Astrocyte of the cerebellum (primary cell): ENCODE results near the gene TUBB2A.
"Not testable (repeated sequence)": the region's sequence is repeated elsewhere in the genome, so short reads cannot be mapped to it uniquely, and the experiment has no call there.

Experiments
- DNase-seq: peaks from one replicate; pipeline ENCODE4 v3.0.0-alpha.2; 2011; ENCODE audit warnings: low read depth
- H3K4me3 ChIP-seq: 2 replicates; pipeline ENCODE4 v1.5.1; 2011; ENCODE audit warnings: mild to moderate bottlenecking, low read depth, low read length, moderate library complexity
- in situ Hi-C: cut with HindIII; loops from 2 replicates; pipeline ENCODE4 v1.10.0; 2017; ENCODE audit warnings: low sequenced_read_pairs
- TF ChIP-seq, protein P1 (sequence below): IDR thresholded peaks from 2 replicates; pipeline ENCODE4 v1.5.1; 2012; ENCODE audit warnings: low read length, low read depth, moderate library complexity, mild to moderate bottlenecking; ENCODE audit errors: missing control alignments

The TUBB2A gene

GRCh38 chr6:3183066-3183465 lies 25.7 kb upstream of the TUBB2A start:
- H3K4me3 ChIP-seq = no peak overlapping the region
- TF ChIP-seq, protein P1, sequence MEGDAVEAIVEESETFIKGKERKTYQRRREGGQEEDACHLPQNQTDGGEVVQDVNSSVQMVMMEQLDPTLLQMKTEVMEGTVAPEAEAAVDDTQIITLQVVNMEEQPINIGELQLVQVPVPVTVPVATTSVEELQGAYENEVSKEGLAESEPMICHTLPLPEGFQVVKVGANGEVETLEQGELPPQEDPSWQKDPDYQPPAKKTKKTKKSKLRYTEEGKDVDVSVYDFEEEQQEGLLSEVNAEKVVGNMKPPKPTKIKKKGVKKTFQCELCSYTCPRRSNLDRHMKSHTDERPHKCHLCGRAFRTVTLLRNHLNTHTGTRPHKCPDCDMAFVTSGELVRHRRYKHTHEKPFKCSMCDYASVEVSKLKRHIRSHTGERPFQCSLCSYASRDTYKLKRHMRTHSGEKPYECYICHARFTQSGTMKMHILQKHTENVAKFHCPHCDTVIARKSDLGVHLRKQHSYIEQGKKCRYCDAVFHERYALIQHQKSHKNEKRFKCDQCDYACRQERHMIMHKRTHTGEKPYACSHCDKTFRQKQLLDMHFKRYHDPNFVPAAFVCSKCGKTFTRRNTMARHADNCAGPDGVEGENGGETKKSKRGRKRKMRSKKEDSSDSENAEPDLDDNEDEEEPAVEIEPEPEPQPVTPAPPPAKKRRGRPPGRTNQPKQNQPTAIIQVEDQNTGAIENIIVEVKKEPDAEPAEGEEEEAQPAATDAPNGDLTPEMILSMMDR = no peak
- no peak for DNase-seq
- in situ Hi-C loops = no loop called here

- H3K4me3 ChIP-seq = no peak overlapping the region
- in situ Hi-C loops = no loop called here
- DNase-seq = no peak
- TF ChIP-seq, protein P1 = no peak
Measured at GRCh38 chr6:3181105-3181504, 23.8 kb upstream of the TUBB2A start.

GRCh38 chr6:3179945-3180344 lies 22.6 kb upstream of the TUBB2A start:
- DNase-seq, in situ Hi-C loops: not testable (repeated sequence)
- peak overlapping the region; percentile 24 for H3K4me3 ChIP-seq

DNA sequence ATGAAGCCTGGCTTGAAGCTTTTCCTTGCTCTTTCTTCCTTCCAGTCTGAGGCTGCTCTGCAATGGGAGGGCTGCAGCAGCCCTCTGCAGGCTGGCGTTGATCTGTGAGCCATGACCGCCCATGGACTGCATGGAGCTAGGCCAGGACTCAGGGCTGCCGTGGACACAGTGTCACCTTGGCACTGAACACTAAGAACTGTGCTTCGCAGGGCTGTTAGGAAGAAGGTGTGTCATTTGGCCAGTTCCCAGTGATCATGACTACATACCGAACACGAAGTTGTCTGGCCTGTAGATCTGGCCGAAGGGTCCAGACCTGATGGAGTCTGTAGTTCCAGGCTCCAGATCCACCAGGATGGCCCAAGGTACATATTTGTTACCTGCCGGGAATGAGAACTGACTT lies 21.3 kb upstream of the TUBB2A start:
- DNase-seq, H3K4me3 ChIP-seq, in situ Hi-C loops: not testable (repeated sequence)

- in situ Hi-C loops = no loop called here
- peak; percentile 70 for DNase-seq
- TF ChIP-seq, protein P1 = no peak
- no peak overlapping the region for H3K4me3 ChIP-seq
Measured at GRCh38 chr6:3176562-3177355, 19.4 kb upstream of the TUBB2A start.

DNA sequence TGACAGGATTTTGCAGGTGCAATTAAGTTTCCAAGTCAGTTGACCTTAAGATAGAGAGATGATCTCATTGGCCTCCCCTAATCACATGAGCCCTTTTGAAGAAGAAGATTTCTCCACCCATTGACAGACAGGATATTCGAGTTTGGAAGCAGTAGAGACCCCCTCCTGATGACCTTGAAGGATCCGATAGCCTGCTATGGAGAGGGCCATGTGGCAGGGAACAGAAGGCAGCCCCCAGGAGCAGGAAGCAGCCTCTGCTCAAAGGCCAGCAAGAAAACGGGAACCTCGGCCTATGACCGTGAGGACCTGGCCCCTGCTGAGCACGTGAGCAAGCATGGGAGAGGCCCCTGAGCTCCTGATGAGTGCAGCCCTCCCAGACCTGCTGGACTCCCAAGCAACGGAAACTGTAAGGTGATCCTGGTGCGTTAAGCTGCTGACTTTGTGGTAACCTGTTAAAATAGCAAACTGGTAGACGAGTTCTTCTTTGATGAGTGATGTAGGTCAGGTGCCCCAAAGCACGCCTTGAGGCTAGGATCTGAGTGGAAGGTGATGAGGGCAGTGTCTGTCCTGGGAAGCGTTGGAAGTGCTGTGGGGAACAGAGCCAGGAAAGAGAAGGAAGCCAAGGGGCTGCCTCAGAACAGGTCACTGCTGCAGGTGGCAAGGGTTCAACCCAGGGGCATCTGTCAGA lies 18.5 kb upstream of the TUBB2A start:
- H3K4me3 ChIP-seq = no peak overlapping the region
- in situ Hi-C loops = no loop called here
- TF ChIP-seq, protein P1 = no peak
- no peak for DNase-seq

DNA sequence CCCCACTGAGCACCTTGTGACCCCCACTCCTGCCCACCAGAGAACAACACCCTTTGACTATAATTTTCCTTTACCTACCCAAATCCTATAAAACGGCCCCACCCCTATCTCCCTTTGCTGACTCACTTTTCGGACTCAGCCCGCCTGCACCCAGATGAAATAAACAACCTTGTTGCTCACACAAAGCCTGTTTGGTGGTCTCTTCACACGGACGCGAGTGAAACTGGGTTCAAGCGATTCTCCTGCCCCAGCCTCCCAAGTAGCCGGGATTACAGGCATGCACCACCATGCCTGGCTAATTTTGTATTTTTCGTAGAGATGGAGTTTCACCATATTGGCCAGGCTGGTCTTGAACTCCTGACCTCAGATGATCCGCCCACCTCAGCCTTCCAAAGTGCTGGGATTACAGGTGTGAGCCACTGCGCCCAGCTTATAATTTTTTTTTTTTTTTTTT lies 16.3 kb upstream of the TUBB2A start:
- H3K4me3 ChIP-seq, DNase-seq, in situ Hi-C loops: not testable (repeated sequence)

- H3K4me3 ChIP-seq, in situ Hi-C loops, DNase-seq: not testable (repeated sequence)
Measured at GRCh38 chr6:3172789-3173188, 15.4 kb upstream of the TUBB2A start.

- DNase-seq, in situ Hi-C loops, H3K4me3 ChIP-seq: not testable (repeated sequence)
Measured at GRCh38 chr6:3171313-3172175, 14.2 kb upstream of the TUBB2A start.

DNA sequence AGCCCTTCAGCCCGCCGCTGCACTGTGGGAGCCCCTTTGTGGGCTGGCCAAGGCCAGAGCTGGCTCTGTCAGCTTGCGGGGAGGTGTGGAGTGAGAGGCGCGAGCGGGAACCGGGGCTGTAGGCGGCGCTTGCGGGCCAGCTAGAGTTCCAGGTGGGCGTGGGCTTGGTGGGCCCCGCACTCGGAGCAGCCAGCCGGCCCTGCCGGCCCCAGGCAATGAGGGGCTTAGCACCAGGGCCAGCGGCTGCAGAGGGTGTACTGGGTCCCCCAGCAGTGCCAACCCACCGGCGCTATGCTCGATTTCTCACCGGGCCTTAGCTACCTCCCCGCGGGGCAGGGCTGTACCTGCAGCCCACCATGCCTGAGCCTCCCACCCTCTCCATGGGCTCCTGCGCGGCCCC lies 13.3 kb upstream of the TUBB2A start:
- DNase-seq, H3K4me3 ChIP-seq, in situ Hi-C loops: not testable (repeated sequence)

DNA sequence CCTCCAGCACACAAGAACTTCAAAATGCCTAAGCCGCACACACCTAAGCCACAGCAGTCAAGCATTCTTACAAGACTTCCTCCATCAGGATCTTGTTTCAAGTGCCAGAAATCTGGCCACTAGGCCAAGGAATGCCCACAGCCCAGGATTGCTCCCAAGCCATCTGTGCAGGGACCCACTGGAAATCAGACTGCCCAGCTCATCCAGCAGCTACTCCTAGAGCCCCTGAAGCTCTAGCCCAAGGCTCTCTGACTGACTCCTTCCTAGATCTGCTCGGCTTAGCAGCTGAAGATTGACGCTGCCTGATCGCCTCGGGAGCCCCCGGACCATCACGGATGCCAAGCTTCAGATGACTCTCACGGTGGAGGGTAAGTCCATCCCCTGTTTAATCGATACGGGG lies 10.7 kb upstream of the TUBB2A start:
- DNase-seq, in situ Hi-C loops, H3K4me3 ChIP-seq: not testable (repeated sequence)
